ENCODE data around the gene GPR108. TPM values are rescaled to one million over a fixed set of nuclear protein-coding genes. Genes with fewer than 3 reads are reported as not detected.
"Not testable (repeated sequence)": the region's sequence is repeated elsewhere in the genome, so short reads cannot be mapped to it uniquely, and the experiment has no call there.

Gene GPR108
- total RNA-seq, 4 donors from 2014 or later: 38.2 to 61.7 (median 48.2) TPM

DNA sequence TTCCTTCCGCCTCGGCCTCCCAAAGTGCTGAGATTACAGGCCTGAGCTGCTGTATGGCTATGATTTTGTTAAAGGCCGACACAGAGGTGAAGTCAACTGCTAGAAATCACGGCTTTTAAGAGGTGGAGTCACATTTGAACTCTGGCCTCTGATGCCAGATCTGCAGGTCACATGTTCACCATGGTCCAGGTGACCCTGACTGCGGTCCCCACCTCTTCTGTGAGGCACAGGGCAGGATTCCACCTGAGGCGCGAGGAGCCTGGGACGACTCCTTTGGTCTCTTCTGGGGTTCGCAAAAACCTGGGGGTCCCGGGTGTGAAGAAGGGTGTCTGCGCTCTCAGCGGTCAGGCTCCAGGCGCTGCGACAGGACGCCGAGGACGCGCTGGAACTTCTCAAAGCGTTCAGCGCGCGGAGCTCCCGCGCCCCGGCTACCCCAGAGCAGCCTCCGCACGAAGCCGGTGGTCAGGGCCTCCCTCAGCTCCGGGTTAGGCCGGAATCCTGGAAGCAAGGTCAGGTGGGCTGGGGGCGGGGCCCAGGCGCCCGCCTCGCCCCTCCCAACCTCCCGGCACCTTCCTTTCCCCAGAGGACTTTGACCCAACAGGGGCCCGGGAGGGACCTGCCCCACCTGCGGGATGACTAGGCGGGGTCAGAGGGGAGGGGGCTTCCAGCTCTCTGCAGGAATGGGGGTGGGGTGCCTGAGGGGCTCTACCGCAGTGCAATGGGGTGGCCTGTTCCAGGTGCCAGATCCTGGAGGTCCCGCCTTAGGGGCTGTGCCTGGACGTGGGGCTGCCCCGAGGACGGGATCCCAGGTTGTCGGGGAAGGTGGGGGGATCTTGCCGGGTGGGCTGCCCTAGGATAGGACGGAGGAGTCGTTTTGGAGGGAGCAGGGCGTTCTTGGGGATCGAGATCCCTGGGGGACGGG is 15.1 kb upstream of the GPR108 start:
- Histone ChIP-seq H3K27ac (replicated peaks in 1 of 4) (peak overlapping the region; percentile 69 to 80 (median 74)), H3K4me3 (peak overlapping the region; percentile 46 to 60 (median 48)), H3K4me1 (peaks cover 14 to 29% (median 20%) of the 10 kb centered on the region in 4 donors), H3K36me3 (peaks cover 40 to 53% (median 50%) of the 10 kb centered on the region in 4 donors), H3K27me3 (no peaks in the 10 kb centered on the region), H3K9me3 (no peaks in the 10 kb centered on the region)
- TF ChIP-seq, protein P1, sequence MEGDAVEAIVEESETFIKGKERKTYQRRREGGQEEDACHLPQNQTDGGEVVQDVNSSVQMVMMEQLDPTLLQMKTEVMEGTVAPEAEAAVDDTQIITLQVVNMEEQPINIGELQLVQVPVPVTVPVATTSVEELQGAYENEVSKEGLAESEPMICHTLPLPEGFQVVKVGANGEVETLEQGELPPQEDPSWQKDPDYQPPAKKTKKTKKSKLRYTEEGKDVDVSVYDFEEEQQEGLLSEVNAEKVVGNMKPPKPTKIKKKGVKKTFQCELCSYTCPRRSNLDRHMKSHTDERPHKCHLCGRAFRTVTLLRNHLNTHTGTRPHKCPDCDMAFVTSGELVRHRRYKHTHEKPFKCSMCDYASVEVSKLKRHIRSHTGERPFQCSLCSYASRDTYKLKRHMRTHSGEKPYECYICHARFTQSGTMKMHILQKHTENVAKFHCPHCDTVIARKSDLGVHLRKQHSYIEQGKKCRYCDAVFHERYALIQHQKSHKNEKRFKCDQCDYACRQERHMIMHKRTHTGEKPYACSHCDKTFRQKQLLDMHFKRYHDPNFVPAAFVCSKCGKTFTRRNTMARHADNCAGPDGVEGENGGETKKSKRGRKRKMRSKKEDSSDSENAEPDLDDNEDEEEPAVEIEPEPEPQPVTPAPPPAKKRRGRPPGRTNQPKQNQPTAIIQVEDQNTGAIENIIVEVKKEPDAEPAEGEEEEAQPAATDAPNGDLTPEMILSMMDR (IDR thresholded peaks at IDR 0.05): no peak
- no peak for TF ChIP-seq POLR2A (IDR thresholded peaks at IDR 0.05; ENCODE audit: low read depth)
- TF ChIP-seq POLR2AphosphoS5 (IDR thresholded peaks at IDR 0.05): no peak
- no peak for TF ChIP-seq EP300 (IDR thresholded peaks at IDR 0.05)
- DNase-seq (ENCODE audit: extremely low spot score): no peak
- 73% methylated on average over 29 of the region's 50 CpGs for WGBS
- intact Hi-C loops (cut with DNase I): loop anchor here (5.0 kb wide), 1 partner anchor 235 kb away; no protein-coding TSS in a partner anchor

DNA sequence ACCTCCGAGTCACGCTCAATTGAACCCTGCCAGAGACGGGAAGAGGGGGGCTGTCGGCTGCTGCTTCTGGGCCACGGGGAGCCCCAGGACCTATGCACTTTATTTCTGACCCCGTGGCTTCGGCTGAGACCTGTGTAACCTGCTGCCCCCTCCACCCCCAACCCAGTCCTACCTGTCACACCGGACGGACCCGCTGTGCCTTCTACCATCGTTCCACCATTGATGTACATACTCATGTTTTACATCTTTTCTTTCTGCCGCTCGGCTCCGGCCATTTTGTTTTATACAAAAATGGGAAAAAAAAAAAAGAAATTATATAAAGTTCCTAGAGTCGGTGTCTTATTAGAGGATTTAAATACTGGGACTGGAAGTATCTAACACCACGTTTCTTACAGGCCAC is 13.8 kb upstream of the GPR108 start:
- Histone ChIP-seq H3K4me3 (no peak overlapping the region), H3K27ac (replicated peaks in 1 of 4) (peak overlapping the region in 1 of 4 donors; percentile 3), H3K27me3 (no peaks in the 10 kb centered on the region), H3K4me1 (peaks cover 17 to 31% (median 22%) of the 10 kb centered on the region in 4 donors), H3K36me3 (peaks cover 53 to 66% (median 64%) of the 10 kb centered on the region in 4 donors), H3K9me3 (no peaks in the 10 kb centered on the region)
- intact Hi-C loops (cut with DNase I): loop anchor here (5.0 kb wide), 1 partner anchor 234 kb away; no protein-coding TSS in a partner anchor
- WGBS: 90% methylated on average over 16 of the region's 16 CpGs
- no peak for DNase-seq (ENCODE audit: extremely low spot score)
- no peak for TF ChIP-seq POLR2A (IDR thresholded peaks at IDR 0.05; ENCODE audit: low read depth)
- TF ChIP-seq, protein P1 (IDR thresholded peaks at IDR 0.05): no peak
- no peak for TF ChIP-seq POLR2AphosphoS5 (IDR thresholded peaks at IDR 0.05)
- no peak for TF ChIP-seq EP300 (IDR thresholded peaks at IDR 0.05)

DNA sequence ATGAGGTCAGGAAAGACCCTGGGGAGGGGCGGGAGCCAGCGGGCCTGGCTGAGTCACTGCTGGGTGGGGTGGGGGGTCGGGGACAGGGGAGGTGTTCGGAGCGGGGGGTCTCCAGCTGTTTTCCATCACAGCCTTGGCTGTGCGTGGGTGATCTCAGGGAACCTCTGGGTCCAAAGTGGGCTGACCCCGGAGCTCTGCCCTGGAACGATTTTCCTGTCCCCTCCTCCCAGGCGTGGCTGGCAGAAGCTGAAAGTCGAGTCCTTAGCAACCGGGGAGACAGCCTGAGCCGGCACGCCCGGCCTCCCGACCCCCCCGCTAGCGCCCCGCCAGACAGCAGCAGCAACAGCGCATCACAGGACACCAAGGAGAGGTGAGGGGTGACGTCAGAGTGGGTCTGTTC is 12.7 kb upstream of the GPR108 start:
- Histone ChIP-seq H3K9me3 (no peaks in the 10 kb centered on the region), H3K4me1 (peaks cover 28 to 42% (median 33%) of the 10 kb centered on the region in 4 donors), H3K36me3 (peaks cover 57 to 75% (median 71%) of the 10 kb centered on the region in 4 donors), H3K27me3 (no peaks in the 10 kb centered on the region), H3K27ac (replicated peaks in 1 of 4) (peak overlapping the region; percentile 3 to 66 (median 40)), H3K4me3 (no peak overlapping the region)
- intact Hi-C loops (cut with DNase I): loop anchor here (5.0 kb wide), 1 partner anchor 233 kb away; no protein-coding TSS in a partner anchor
- DNase-seq (ENCODE audit: extremely low spot score): no peak
- TF ChIP-seq EP300 (IDR thresholded peaks at IDR 0.05) (no peak), POLR2A (IDR thresholded peaks at IDR 0.05; ENCODE audit: low read depth) (no peak), POLR2AphosphoS5 (IDR thresholded peaks at IDR 0.05) (no peak)
- TF ChIP-seq, protein P1 (IDR thresholded peaks at IDR 0.05): no peak
- 76% methylated on average over 12 of the region's 20 CpGs for WGBS

DNA sequence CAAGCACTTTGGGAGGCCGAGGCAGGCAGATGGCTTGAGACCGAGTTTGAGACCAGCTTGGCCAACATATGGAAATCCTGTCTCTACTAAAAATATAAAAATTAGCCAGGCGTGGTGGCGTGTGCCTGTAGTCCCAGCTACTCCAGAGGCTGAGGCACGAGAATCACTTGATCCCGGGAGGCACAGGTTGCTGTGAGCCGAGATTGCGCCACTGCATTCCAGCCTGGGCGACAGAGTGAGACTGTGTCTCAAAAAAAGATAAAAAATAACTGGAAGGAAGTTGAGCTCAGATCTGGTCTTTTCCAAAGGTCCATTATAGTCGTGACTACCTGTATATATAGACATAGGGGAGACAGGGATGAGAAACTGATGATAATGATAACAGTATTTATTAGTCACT is 11.2 kb upstream of the GPR108 start:
- intact Hi-C loops (cut with DNase I): loop anchor here (10.0 kb wide), 1 partner anchor 316 kb away; the partner anchor contains the start of gene ZNF557
- DNase-seq (ENCODE audit: extremely low spot score); H3K4me3 ChIP-seq; H3K9me3 ChIP-seq; H3K27me3 ChIP-seq: not testable (repeated sequence)
- peak overlapping the region in 1 of 4 donors; percentile 12 for H3K27ac ChIP-seq (replicated peaks in 1 of 4)
- H3K4me1 ChIP-seq: peaks cover 41 to 51% (median 43%) of the 10 kb centered on the region in 4 donors
- peaks cover 60 to 88% (median 77%) of the 10 kb centered on the region in 4 donors for H3K36me3 ChIP-seq
- WGBS: 89% methylated on average over 10 of the region's 10 CpGs

DNA sequence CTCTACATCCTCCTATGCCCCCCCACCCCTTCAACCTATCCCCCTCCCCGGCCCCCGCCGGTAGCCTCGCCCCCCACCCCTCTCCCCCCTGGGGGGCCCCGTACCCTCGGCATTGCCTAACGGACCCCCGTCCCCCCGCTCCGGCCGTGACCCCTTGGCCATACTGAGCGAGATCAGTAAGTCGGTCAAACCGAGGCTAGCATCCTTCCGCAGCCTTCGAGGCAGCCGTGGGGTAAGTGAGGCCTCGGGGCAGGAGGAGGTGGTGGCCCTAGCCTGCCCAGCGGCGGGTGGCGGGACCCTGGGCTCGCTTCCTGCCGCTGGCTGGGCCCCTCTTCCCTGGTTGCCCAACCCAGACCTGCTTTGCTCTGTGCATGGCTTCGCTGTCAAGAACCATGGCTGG is 8.6 kb upstream of the GPR108 start:
- Histone ChIP-seq H3K36me3 (peaks cover 54 to 89% (median 70%) of the 10 kb centered on the region in 4 donors), H3K4me3 (no peak overlapping the region), H3K27me3 (no peaks in the 10 kb centered on the region), H3K9me3 (no peaks in the 10 kb centered on the region), H3K4me1 (peaks cover 47 to 67% (median 56%) of the 10 kb centered on the region in 4 donors), H3K27ac (replicated peaks in 1 of 4) (peak overlapping the region; percentile 85 to 92 (median 89))
- WGBS: 92% methylated on average over 23 of the region's 24 CpGs
- no peak for DNase-seq (ENCODE audit: extremely low spot score)
- TF ChIP-seq EP300 (IDR thresholded peaks at IDR 0.05): no peak
- TF ChIP-seq POLR2A (IDR thresholded peaks at IDR 0.05; ENCODE audit: low read depth): no peak
- no peak for TF ChIP-seq POLR2AphosphoS5 (IDR thresholded peaks at IDR 0.05)
- TF ChIP-seq, protein P1 (IDR thresholded peaks at IDR 0.05): no peak
- intact Hi-C loops (cut with DNase I): loop anchor here (10.0 kb wide), 1 partner anchor 319 kb away; the partner anchor contains the start of gene ZNF557
